Activated naive CD8-positive, alpha-beta T cell treated with anti-CD3 and anti-CD28 coated beads, Interleukin-2, amount 50 U/mL, for 24 hours (primary cell): ENCODE measurements around the gene ELMO1.
A peak's percentile ranks its signal among the peaks of the same experiment; 100 is the strongest.

ENCODE experiments used
- ATAC-seq: fragments of 150-1000 bp; cut with Tn5 transposase; one replicate; pipeline ENCODE4 v1.10.0; 2021
- DNase-seq: peaks from one replicate; pipeline ENCODE4 v3.0.0; 2021
- H3K27ac Mint-ChIP-seq: one replicate; pipeline ENCODE4 v1.8.0; 2021; ENCODE audit warnings: mild to moderate bottlenecking, mixed read lengths
- H3K27me3 Mint-ChIP-seq: one replicate; pipeline ENCODE4 v1.8.0; 2021; ENCODE audit warnings: mixed read lengths
- H3K36me3 Mint-ChIP-seq: one replicate; pipeline ENCODE4 v1.8.0; 2021; ENCODE audit warnings: low read depth, mixed read lengths
- H3K4me1 Mint-ChIP-seq: one replicate; pipeline ENCODE4 v1.8.0; 2021; ENCODE audit warnings: mixed read lengths
- H3K4me3 Mint-ChIP-seq: one replicate; pipeline ENCODE4 v1.8.0; 2021; ENCODE audit warnings: mild to moderate bottlenecking, moderate library complexity, mixed read lengths
- H3K9me3 Mint-ChIP-seq: one replicate; pipeline ENCODE4 v1.8.0; 2021; ENCODE audit warnings: mixed read lengths

ELMO1 gene

GRCh38 chr7:37216156-37216852 is 232.4 kb downstream of the ELMO1 start:
- H3K27ac Mint-ChIP-seq = no peak overlapping the region

GRCh38 chr7:37215290-37215923 is 233.3 kb downstream of the ELMO1 start:
- DNase-seq (no peak), ATAC-seq (no peak)
- Mint-ChIP-seq H3K9me3 (no peaks in the 10 kb centered on the region), H3K4me1 (peaks cover 2% of the 10 kb centered on the region), H3K36me3 (peaks cover 33% of the 10 kb centered on the region), H3K27me3 (no peaks in the 10 kb centered on the region), H3K4me3 (no peak overlapping the region), H3K27ac (no peak overlapping the region)

More at GRCh38 chr7:37216156-37216852, 232.4 kb downstream of the ELMO1 start:
- peaks cover 2% of the 10 kb centered on the region for H3K4me1 Mint-ChIP-seq
- no peaks in the 10 kb centered on the region for H3K27me3 Mint-ChIP-seq
- DNase-seq = no peak
- no peak overlapping the region for H3K4me3 Mint-ChIP-seq
- H3K9me3 Mint-ChIP-seq = no peaks in the 10 kb centered on the region
- no peak for ATAC-seq
- peaks cover 35% of the 10 kb centered on the region for H3K36me3 Mint-ChIP-seq

GRCh38 chr7:37212556-37212955 is 236.1 kb downstream of the ELMO1 start:
- Mint-ChIP-seq H3K9me3 (no peaks in the 10 kb centered on the region), H3K4me3 (no peak overlapping the region), H3K27me3 (no peaks in the 10 kb centered on the region), H3K36me3 (peaks cover 41% of the 10 kb centered on the region), H3K4me1 (peaks cover 4% of the 10 kb centered on the region), H3K27ac (no peak overlapping the region)
- ATAC-seq (no peak), DNase-seq (no peak)

GRCh38 chr7:37212051-37212450 is 236.6 kb downstream of the ELMO1 start:
- peaks cover 37% of the 10 kb centered on the region for H3K36me3 Mint-ChIP-seq
- H3K4me3 Mint-ChIP-seq = no peak overlapping the region
- H3K9me3 Mint-ChIP-seq = no peaks in the 10 kb centered on the region
- H3K4me1 Mint-ChIP-seq = peaks cover 2% of the 10 kb centered on the region
- no peak for ATAC-seq
- no peaks in the 10 kb centered on the region for H3K27me3 Mint-ChIP-seq
- H3K27ac Mint-ChIP-seq = no peak overlapping the region
- no peak for DNase-seq

GRCh38 chr7:37211097-37211880 is 237.4 kb downstream of the ELMO1 start:
- no peak for ATAC-seq

GRCh38 chr7:37209195-37209594 is 239.5 kb downstream of the ELMO1 start:
- DNase-seq = no peak
- Mint-ChIP-seq H3K27ac (no peak overlapping the region), H3K36me3 (peaks cover 53% of the 10 kb centered on the region), H3K27me3 (no peaks in the 10 kb centered on the region), H3K4me1 (peaks cover 7% of the 10 kb centered on the region), H3K9me3 (no peaks in the 10 kb centered on the region), H3K4me3 (no peak overlapping the region)
- ATAC-seq = no peak

More at GRCh38 chr7:37211097-37211880, 237.4 kb downstream of the ELMO1 start:
- H3K27me3 Mint-ChIP-seq = no peaks in the 10 kb centered on the region
- H3K9me3 Mint-ChIP-seq = no peaks in the 10 kb centered on the region
- no peak overlapping the region for H3K27ac Mint-ChIP-seq
- peaks cover 2% of the 10 kb centered on the region for H3K4me1 Mint-ChIP-seq
- H3K4me3 Mint-ChIP-seq = no peak overlapping the region
- peaks cover 38% of the 10 kb centered on the region for H3K36me3 Mint-ChIP-seq
- DNase-seq = no peak

GRCh38 chr7:37208528-37208927 is 240.1 kb downstream of the ELMO1 start:
- no peaks in the 10 kb centered on the region for H3K9me3 Mint-ChIP-seq
- peaks cover 7% of the 10 kb centered on the region for H3K4me1 Mint-ChIP-seq
- peaks cover 54% of the 10 kb centered on the region for H3K36me3 Mint-ChIP-seq
- peak overlapping the region; percentile 63 for H3K27ac Mint-ChIP-seq
- ATAC-seq = no peak
- H3K4me3 Mint-ChIP-seq = no peak overlapping the region
- H3K27me3 Mint-ChIP-seq = no peaks in the 10 kb centered on the region
- no peak for DNase-seq

- Mint-ChIP-seq H3K27ac (peak overlapping the region; percentile 58), H3K27me3 (no peaks in the 10 kb centered on the region), H3K4me1 (peaks cover 7% of the 10 kb centered on the region), H3K36me3 (peaks cover 44% of the 10 kb centered on the region), H3K4me3 (no peak overlapping the region), H3K9me3 (no peaks in the 10 kb centered on the region)
- no peak for ATAC-seq
- no peak for DNase-seq
Measured at GRCh38 chr7:37206192-37206591, 242.5 kb downstream of the ELMO1 start.

GRCh38 chr7:37205451-37205850 is 243.2 kb downstream of the ELMO1 start:
- peaks cover 40% of the 10 kb centered on the region for H3K36me3 Mint-ChIP-seq
- no peaks in the 10 kb centered on the region for H3K27me3 Mint-ChIP-seq
- ATAC-seq (no peak), DNase-seq (no peak)
- H3K4me1 Mint-ChIP-seq = peaks cover 7% of the 10 kb centered on the region
- no peak overlapping the region for H3K4me3 Mint-ChIP-seq
- H3K27ac Mint-ChIP-seq = no peak overlapping the region
- H3K9me3 Mint-ChIP-seq = no peaks in the 10 kb centered on the region

- Mint-ChIP-seq H3K4me3 (no peak overlapping the region), H3K27ac (no peak overlapping the region), H3K9me3 (no peaks in the 10 kb centered on the region), H3K36me3 (peaks cover 33% of the 10 kb centered on the region), H3K27me3 (no peaks in the 10 kb centered on the region), H3K4me1 (peaks cover 6% of the 10 kb centered on the region)
- ATAC-seq (no peak), DNase-seq (no peak)
Measured at GRCh38 chr7:37201876-37202198, 246.8 kb downstream of the ELMO1 start.

GRCh38 chr7:37201003-37201875 is 247.4 kb downstream of the ELMO1 start:
- no peak overlapping the region for H3K27ac Mint-ChIP-seq
- H3K4me1 Mint-ChIP-seq = peaks cover 4% of the 10 kb centered on the region
- H3K9me3 Mint-ChIP-seq = no peaks in the 10 kb centered on the region
- peaks cover 29% of the 10 kb centered on the region for H3K36me3 Mint-ChIP-seq
- ATAC-seq (no peak), DNase-seq (peak; percentile 60)
- H3K4me3 Mint-ChIP-seq = no peak overlapping the region
- H3K27me3 Mint-ChIP-seq = no peaks in the 10 kb centered on the region

GRCh38 chr7:37198906-37199485 is 249.7 kb downstream of the ELMO1 start:
- no peaks in the 10 kb centered on the region for H3K27me3 Mint-ChIP-seq
- no peak overlapping the region for H3K27ac Mint-ChIP-seq
- no peaks in the 10 kb centered on the region for H3K4me1 Mint-ChIP-seq
- H3K9me3 Mint-ChIP-seq = no peaks in the 10 kb centered on the region
- H3K36me3 Mint-ChIP-seq = peaks cover 12% of the 10 kb centered on the region
- ATAC-seq (peak; percentile 46), DNase-seq (peak; percentile 76)
- no peak overlapping the region for H3K4me3 Mint-ChIP-seq

- Mint-ChIP-seq H3K27me3 (no peaks in the 10 kb centered on the region), H3K27ac (no peak overlapping the region), H3K4me3 (no peak overlapping the region), H3K36me3 (peaks cover 12% of the 10 kb centered on the region), H3K4me1 (no peaks in the 10 kb centered on the region), H3K9me3 (no peaks in the 10 kb centered on the region)
- DNase-seq (no peak), ATAC-seq (no peak)
Measured at GRCh38 chr7:37198041-37198905, 250.4 kb downstream of the ELMO1 start.
